Measurements from ENCODE around the gene POLD2. TPM values are rescaled to one million over a fixed set of nuclear protein-coding genes. Genes with fewer than 3 reads are reported as not detected.

Gene POLD2
- total RNA-seq, 1 experiment from 2014 or later, result 179 TPM

DNA sequence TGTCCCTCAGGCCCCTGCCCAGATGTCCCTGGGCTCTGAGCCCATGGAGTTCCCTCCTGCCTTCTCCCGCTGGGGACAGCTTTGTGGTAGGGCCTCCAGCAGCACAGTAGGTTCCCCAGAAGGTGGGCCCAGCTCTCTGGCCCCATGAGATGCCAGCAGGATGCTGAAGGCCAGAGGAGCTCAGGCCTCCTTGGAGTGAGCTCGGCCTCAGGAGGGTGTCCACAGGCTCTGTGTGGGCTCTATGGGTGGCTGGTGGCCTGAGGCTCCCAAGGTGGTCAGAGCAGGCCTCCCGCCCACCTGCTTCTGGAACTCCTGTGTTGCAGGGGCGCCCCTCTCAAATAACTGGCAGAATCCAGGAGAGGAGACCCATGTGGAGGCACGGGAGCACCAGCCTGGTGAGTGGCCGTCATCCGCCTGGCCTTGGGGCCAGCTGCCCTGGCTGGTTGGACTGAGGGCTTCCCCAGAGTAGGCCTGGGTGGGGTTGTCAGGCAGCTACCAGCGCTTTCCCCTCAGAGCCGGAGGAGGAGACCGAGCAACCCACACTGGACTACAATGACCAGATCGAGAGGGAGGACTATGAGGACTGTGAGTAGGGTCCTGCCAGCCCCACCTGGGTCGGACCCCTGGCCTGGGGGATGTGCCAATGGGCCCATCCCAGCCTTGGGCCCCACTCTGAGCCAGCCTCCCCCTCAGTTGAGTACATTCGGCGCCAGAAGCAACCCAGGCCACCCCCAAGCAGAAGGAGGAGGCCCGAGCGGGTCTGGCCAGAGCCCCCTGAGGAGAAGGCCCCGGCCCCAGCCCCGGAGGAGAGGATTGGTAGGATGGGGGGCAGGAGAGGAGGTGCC lies 16.0 kb downstream of the POLD2 start:
- intact Hi-C loops (cut with micrococcal nuclease), result no loop called here
- ChIA-PET POLR2A (no interaction called here), CTCF (no interaction called here)
- no peak for DNase-seq (ENCODE audit: unreplicated experiment)
- peaks cover 16% of the 10 kb centered on the region for H3K4me1 Mint-ChIP-seq (ENCODE audit: insufficient read depth, unreplicated experiment)
- no peak overlapping the region for H3K4me3 Mint-ChIP-seq (ENCODE audit: unreplicated experiment)
- H3K27ac Mint-ChIP-seq (ENCODE audit: low read depth, unreplicated experiment), result no peak overlapping the region
- no peaks in the 10 kb centered on the region for H3K27me3 Mint-ChIP-seq (ENCODE audit: insufficient read depth, unreplicated experiment)
- H3K36me3 Mint-ChIP-seq (ENCODE audit: insufficient read depth, unreplicated experiment), result peaks cover 12% of the 10 kb centered on the region
- no peaks in the 10 kb centered on the region for H3K9me3 Mint-ChIP-seq (ENCODE audit: unreplicated experiment)
- no TSS peak for BruUV-seq (replicated peaks)
- no peak for TF ChIP-seq CTCF (IDR thresholded peaks at IDR 0.05; ENCODE audit: unreplicated experiment)

DNA sequence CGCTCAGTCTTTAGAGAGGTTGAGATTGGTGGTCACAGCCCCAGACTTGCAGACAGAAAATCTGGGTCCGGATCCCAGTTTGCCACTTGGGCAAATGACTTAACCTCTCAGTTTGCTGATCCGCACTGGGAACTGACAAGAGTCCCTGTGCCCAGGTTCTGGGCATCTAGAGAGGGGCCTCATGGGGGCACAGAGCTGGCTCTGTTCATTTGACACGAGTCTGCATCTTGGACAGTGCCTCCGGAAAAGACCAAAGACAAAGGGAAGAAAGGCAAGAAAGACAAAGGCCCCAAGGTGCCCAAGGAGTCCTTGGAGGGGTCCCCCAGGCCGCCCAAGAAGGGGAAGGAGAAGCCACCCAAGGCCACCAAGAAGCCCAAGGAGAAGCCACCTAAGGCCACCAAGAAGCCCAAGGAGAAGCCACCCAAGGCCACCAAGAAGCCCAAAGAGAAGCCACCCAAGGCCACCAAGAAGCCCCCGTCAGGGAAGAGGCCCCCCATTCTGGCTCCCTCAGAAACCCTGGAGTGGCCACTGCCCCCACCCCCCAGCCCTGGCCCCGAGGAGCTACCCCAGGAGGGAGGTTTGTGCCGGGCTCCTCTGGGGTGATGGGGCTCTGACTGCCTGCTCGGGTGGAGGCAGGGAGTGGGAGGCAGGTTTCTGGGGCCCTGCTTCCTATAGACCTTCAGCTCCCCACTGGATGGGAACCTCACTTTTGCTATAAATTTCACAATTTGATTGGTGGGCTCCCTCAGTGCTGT lies 16.9 kb downstream of the POLD2 start:
- ChIA-PET POLR2A (no interaction called here), CTCF (no interaction called here)
- no TSS peak for BruUV-seq (replicated peaks)
- peaks cover 3% of the 10 kb centered on the region for H3K36me3 Mint-ChIP-seq (ENCODE audit: insufficient read depth, unreplicated experiment)
- no peak for DNase-seq (ENCODE audit: unreplicated experiment)
- no peak overlapping the region for H3K27ac Mint-ChIP-seq (ENCODE audit: low read depth, unreplicated experiment)
- intact Hi-C loops (cut with micrococcal nuclease), result no loop called here
- H3K4me1 Mint-ChIP-seq (ENCODE audit: insufficient read depth, unreplicated experiment), result peaks cover 20% of the 10 kb centered on the region
- H3K9me3 Mint-ChIP-seq (ENCODE audit: unreplicated experiment), result no peaks in the 10 kb centered on the region
- no peak for TF ChIP-seq CTCF (IDR thresholded peaks at IDR 0.05; ENCODE audit: unreplicated experiment)
- no peak overlapping the region for H3K4me3 Mint-ChIP-seq (ENCODE audit: unreplicated experiment)
- no peaks in the 10 kb centered on the region for H3K27me3 Mint-ChIP-seq (ENCODE audit: insufficient read depth, unreplicated experiment)

DNA sequence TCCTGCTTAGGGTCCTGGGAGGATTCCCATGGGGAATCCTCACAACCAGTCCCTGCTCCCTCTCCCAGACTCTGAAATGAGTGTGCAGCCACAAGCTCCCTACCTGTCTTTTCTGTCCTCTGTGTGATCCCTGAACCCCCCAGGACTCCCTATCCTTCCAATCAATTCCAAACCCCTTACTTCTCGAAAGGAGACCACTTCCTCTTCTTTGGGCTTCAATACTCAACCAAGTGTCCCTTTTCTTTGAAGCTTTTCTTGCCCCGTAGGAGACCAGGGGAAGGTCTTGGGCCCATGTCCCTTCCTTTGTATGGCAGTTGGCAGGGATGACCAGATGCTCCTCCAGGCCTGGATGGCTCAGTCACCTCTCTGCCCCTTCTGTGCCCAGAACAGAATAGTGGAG lies 17.5 kb downstream of the POLD2 start:
- peaks cover 20% of the 10 kb centered on the region for H3K4me1 Mint-ChIP-seq (ENCODE audit: insufficient read depth, unreplicated experiment)
- DNase-seq (ENCODE audit: unreplicated experiment), result no peak
- CTCF ChIA-PET, result no interaction called here
- no peaks in the 10 kb centered on the region for H3K36me3 Mint-ChIP-seq (ENCODE audit: insufficient read depth, unreplicated experiment)
- no peak overlapping the region for H3K27ac Mint-ChIP-seq (ENCODE audit: low read depth, unreplicated experiment)
- intact Hi-C loops (cut with micrococcal nuclease), result no loop called here
- TF ChIP-seq CTCF (IDR thresholded peaks at IDR 0.05; ENCODE audit: unreplicated experiment), result no peak
- H3K9me3 Mint-ChIP-seq (ENCODE audit: unreplicated experiment), result no peaks in the 10 kb centered on the region
- H3K27me3 Mint-ChIP-seq (ENCODE audit: insufficient read depth, unreplicated experiment), result no peaks in the 10 kb centered on the region
- H3K4me3 Mint-ChIP-seq (ENCODE audit: unreplicated experiment), result no peak overlapping the region
- no TSS peak for BruUV-seq (replicated peaks)
- POLR2A ChIA-PET, result no interaction called here

DNA sequence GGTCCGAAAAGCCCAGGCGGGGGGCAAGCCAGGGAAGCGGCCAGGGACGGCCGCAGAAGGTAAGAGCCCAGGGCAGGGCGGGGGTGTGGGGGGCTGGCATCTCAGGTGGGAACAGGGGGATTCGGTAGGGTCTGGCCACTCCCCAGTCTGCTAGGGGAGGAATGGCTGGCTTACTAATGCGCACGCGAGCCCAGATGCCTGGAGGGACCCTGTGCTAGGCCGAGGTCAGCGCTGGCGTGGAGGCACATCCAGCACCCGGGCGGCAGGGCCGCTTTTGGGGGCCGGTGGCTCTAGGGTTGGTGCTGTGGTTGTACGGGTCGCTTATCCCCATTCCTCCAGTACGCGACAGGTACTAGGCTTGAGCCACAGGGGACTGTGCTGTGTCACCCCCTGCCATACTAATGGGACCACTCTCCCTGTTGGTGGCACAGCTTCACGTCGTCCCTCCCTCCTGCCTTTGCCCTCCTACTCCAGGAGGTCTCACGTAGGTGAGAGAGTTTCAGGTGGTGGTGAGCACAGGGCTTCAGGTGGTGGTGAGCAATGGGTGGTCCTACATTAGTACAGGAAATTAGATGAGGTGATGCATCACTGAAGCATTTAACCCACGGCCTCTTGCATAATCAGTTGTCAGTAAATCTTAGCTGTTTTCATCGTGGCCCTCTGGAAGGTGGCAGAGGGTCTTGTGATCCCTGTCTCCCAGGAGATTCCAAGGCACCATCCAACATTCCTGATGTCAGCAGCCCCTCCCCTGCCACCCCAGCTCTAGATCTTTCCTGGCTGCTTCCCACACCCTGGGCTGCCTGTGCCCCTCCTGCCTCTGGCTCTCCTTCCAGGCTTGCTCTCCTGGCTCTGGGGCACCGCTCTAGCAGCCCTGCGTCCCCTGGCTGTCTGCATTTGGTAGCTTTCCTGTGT lies 18.2 kb downstream of the POLD2 start:
- no peak overlapping the region for H3K27ac Mint-ChIP-seq (ENCODE audit: low read depth, unreplicated experiment)
- peak; percentile 21 for DNase-seq (ENCODE audit: unreplicated experiment)
- no peak for TF ChIP-seq CTCF (IDR thresholded peaks at IDR 0.05; ENCODE audit: unreplicated experiment)
- POLR2A ChIA-PET, result no interaction called here
- H3K4me3 Mint-ChIP-seq (ENCODE audit: unreplicated experiment), result no peak overlapping the region
- CTCF ChIA-PET, result no interaction called here
- H3K36me3 Mint-ChIP-seq (ENCODE audit: insufficient read depth, unreplicated experiment), result no peaks in the 10 kb centered on the region
- intact Hi-C loops (cut with micrococcal nuclease), result no loop called here
- H3K9me3 Mint-ChIP-seq (ENCODE audit: unreplicated experiment), result no peaks in the 10 kb centered on the region
- BruUV-seq (replicated peaks), result no TSS peak
- H3K27me3 Mint-ChIP-seq (ENCODE audit: insufficient read depth, unreplicated experiment), result no peaks in the 10 kb centered on the region
- peaks cover 24% of the 10 kb centered on the region for H3K4me1 Mint-ChIP-seq (ENCODE audit: insufficient read depth, unreplicated experiment)
